GM12801 (cell line): Measurements from ENCODE around the gene BRI3BP.

Experiments
- TF ChIP-seq, protein P1 (sequence below): IDR thresholded peaks from one replicate; pipeline ENCODE4 v1.5.1; 2011; ENCODE audit warnings: control low read depth; ENCODE audit not compliant: insufficient read length; ENCODE audit errors: extremely low read depth

The BRI3BP gene

DNA sequence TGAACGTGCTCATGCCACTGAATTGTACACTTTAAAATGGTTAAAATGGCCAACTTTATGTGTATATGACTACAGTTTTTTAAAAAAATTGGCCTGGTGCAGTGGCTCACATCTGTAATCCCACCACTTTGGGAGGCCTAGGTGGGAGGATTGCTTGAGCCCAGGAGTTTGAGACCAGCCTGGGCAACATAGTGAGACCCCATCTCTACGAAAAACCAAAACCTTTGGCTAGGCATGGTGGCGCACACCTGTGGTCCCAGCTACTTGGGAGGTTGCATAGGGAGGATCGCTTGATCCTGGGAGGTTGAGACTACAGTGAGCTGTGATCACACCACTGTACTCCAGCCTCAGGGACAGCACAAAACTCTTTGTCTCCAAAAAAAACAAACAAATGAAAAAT lies 5.3 kb downstream of the BRI3BP start:
- TF ChIP-seq, protein P1, sequence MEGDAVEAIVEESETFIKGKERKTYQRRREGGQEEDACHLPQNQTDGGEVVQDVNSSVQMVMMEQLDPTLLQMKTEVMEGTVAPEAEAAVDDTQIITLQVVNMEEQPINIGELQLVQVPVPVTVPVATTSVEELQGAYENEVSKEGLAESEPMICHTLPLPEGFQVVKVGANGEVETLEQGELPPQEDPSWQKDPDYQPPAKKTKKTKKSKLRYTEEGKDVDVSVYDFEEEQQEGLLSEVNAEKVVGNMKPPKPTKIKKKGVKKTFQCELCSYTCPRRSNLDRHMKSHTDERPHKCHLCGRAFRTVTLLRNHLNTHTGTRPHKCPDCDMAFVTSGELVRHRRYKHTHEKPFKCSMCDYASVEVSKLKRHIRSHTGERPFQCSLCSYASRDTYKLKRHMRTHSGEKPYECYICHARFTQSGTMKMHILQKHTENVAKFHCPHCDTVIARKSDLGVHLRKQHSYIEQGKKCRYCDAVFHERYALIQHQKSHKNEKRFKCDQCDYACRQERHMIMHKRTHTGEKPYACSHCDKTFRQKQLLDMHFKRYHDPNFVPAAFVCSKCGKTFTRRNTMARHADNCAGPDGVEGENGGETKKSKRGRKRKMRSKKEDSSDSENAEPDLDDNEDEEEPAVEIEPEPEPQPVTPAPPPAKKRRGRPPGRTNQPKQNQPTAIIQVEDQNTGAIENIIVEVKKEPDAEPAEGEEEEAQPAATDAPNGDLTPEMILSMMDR, result no peak

- TF ChIP-seq, protein P1, result no peak
These were observed 8.2 kb downstream of the BRI3BP start for GRCh38 chr12:125001636-125002035.

GRCh38 chr12:125003021-125003420 lies 9.6 kb downstream of the BRI3BP start:
- TF ChIP-seq, protein P1, result no peak

DNA sequence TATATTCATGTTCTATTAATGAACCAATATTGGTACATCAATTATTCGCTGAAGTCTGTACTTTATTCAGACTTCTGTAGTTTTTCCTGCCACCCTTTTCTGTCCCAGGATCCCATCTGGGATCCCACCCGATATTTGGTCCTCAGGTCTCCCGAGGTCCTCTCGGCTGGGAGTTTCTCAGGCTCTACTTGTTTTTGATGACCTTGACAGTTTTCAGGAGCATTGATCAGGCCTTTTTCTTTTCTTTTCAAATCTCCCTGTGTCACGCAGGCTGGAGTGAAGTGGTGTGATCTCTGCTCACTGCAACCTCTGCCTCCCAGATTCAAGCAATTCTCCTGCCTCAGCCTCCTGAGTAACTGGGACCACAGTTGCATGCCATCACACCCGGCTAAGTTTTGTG lies 11.2 kb downstream of the BRI3BP start:
- TF ChIP-seq, protein P1, result no peak

- TF ChIP-seq, protein P1, result no peak
These were observed 12.2 kb downstream of the BRI3BP start for GRCh38 chr12:125005652-125006051.

DNA sequence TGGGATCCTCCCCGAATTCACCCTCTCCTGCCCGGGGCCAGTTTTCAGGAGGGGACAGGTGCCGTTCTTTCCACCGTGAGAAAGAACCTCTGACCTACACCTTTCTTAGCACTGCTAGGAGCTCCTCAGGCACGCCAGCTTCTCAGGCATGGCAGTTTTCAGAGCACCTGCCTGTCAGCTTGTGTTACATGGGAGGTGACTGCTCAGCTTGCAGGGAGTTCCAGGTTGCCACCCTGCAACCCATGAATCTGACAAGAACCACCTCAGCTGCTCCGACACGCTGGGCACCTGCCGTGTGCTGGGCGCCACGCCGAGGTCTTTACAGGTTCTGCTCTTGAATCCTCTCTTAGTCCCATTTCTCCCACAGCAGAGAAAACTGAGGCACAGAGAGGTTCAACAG lies 12.9 kb downstream of the BRI3BP start:
- TF ChIP-seq, protein P1, result no peak

GRCh38 chr12:125013816-125014442 lies 20.5 kb downstream of the BRI3BP start:
- TF ChIP-seq, protein P1, result no peak

DNA sequence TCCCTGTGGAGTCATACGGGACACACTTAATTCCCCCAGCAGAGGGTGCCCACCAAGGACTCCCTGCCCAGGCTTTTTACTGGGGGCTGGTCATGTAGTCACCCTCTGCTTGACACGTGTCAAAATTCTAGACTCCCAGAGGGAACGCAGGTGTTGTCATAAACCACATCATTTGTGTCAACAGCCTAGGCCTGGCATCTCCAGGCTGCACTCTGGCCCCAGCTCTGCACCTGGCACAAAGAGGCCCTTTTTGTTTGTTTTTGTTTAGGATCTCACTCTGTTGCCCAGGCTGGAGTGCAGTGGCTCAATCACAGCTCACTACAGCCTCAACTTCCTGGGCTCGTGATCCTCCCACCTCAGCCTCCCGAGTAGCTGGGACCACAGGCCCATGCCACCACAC lies 21.1 kb downstream of the BRI3BP start:
- TF ChIP-seq, protein P1, result no peak
